Measurements from ENCODE around the gene AMBP.

DNA sequence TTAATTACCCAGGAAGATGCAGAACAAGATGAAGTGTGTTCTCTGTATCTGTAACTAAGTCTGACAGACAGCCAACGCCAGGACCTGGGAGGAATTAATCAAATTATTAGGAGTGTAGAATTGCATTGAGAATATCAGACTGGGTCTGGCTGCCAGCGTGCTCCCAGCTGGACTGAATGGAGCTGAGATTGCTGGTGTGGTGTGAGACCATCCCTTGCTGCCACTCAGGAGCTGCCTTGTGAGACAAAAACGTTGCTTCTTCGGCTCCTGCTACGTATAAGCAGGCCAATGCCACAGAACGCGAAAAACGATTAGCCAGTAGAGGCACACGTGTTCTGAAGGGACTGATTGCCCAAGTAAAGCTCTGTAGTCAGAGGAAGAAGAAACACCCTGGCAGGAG lies 66.8 kb downstream of the AMBP start:
- TF ChIP-seq POLR2A (IDR thresholded peaks at IDR 0.05), result no peak
- TF ChIP-seq, protein P1, sequence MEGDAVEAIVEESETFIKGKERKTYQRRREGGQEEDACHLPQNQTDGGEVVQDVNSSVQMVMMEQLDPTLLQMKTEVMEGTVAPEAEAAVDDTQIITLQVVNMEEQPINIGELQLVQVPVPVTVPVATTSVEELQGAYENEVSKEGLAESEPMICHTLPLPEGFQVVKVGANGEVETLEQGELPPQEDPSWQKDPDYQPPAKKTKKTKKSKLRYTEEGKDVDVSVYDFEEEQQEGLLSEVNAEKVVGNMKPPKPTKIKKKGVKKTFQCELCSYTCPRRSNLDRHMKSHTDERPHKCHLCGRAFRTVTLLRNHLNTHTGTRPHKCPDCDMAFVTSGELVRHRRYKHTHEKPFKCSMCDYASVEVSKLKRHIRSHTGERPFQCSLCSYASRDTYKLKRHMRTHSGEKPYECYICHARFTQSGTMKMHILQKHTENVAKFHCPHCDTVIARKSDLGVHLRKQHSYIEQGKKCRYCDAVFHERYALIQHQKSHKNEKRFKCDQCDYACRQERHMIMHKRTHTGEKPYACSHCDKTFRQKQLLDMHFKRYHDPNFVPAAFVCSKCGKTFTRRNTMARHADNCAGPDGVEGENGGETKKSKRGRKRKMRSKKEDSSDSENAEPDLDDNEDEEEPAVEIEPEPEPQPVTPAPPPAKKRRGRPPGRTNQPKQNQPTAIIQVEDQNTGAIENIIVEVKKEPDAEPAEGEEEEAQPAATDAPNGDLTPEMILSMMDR (IDR thresholded peaks at IDR 0.05), result no peak

All from right lobe of liver (tissue), 4 donors.